ENCODE data around the gene PRIMA1. TPM values are rescaled to one million over a fixed set of nuclear protein-coding genes. Genes with fewer than 3 reads are reported as not detected.

PRIMA1 gene
- total and polyA plus RNA-seq, 9 of the 15 experiments (the other 6 are each of a cell fraction or from before 2014, with no cell fraction given), result not detected

DNA sequence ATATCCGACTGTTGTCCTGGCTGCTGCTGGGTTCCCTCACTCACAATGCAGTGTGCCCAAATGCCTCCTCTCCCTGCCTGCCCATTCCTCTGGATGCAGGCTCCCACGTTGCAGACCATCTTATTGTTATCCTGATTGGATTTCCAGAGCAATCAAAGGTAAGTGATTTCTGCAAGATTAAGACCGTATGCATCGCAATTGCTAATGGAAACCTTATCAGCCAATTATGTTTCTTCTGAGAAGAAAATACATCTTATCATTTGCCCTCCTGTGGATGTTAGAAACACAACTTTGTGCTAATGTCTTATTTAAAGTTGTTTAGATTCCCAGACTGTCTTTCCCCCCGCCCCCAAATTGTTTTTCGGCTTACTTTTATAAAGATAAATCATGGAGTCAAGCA lies 98.1 kb downstream of the PRIMA1 start (continued):
- TF ChIP-seq, protein P1, sequence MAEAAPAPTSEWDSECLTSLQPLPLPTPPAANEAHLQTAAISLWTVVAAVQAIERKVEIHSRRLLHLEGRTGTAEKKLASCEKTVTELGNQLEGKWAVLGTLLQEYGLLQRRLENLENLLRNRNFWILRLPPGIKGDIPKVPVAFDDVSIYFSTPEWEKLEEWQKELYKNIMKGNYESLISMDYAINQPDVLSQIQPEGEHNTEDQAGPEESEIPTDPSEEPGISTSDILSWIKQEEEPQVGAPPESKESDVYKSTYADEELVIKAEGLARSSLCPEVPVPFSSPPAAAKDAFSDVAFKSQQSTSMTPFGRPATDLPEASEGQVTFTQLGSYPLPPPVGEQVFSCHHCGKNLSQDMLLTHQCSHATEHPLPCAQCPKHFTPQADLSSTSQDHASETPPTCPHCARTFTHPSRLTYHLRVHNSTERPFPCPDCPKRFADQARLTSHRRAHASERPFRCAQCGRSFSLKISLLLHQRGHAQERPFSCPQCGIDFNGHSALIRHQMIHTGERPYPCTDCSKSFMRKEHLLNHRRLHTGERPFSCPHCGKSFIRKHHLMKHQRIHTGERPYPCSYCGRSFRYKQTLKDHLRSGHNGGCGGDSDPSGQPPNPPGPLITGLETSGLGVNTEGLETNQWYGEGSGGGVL (CRISPR knock-in tag; IDR thresholded peaks at IDR 0.05), result no peak
- TF ChIP-seq, protein P2, sequence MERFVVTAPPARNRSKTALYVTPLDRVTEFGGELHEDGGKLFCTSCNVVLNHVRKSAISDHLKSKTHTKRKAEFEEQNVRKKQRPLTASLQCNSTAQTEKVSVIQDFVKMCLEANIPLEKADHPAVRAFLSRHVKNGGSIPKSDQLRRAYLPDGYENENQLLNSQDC (CRISPR knock-in tag; IDR thresholded peaks at IDR 0.05), result no peak
- TF ChIP-seq, protein P3, sequence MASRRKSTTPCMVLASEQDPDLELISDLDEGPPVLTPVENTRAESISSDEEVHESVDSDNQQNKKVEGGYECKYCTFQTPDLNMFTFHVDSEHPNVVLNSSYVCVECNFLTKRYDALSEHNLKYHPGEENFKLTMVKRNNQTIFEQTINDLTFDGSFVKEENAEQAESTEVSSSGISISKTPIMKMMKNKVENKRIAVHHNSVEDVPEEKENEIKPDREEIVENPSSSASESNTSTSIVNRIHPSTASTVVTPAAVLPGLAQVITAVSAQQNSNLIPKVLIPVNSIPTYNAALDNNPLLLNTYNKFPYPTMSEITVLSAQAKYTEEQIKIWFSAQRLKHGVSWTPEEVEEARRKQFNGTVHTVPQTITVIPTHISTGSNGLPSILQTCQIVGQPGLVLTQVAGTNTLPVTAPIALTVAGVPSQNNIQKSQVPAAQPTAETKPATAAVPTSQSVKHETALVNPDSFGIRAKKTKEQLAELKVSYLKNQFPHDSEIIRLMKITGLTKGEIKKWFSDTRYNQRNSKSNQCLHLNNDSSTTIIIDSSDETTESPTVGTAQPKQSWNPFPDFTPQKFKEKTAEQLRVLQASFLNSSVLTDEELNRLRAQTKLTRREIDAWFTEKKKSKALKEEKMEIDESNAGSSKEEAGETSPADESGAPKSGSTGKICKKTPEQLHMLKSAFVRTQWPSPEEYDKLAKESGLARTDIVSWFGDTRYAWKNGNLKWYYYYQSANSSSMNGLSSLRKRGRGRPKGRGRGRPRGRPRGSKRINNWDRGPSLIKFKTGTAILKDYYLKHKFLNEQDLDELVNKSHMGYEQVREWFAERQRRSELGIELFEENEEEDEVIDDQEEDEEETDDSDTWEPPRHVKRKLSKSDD (conservative IDR thresholded peaks at IDR 0.05; ENCODE audit: low read length), result no peak
- no peak for TF ChIP-seq HMG20A (CRISPR knock-in tag; conservative IDR thresholded peaks at IDR 0.05)
- no peak for TF ChIP-seq ZNF24 (IDR thresholded peaks at IDR 0.05)

DNA sequence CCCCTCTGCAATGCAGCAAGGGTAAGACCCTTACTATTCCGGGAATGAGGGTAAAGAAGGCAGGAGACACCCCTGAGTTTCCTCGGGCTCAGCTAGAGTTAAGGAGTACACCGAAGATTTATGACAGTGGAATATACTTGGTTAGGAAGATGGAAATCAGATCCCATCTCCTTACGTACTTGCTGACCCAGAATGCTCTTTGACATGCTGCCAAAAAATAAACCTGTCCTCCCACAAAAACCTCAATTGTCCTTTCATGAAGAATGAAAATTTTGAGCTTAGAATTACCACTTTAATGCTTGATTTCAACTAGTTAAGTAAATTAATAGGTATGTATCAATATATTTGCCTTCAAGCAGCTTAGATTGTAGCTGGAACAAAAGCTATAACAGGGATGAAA lies 99.5 kb downstream of the PRIMA1 start:
- no peaks in the 10 kb centered on the region; a peak in 2 of 5 replicates for H3K27me3 ChIP-seq (ENCODE audit: control insufficient read depth in 2 of 2, insufficient read depth in 2 of 2, low read length in 2 of 2)
- ChIA-PET CTCF (ENCODE audit: low intra/inter-chr PET ratio) (no interaction called here), POLR2A (no interaction called here)
- no peak overlapping the region for H3K4me3 ChIP-seq
- H2AFZ ChIP-seq (ENCODE audit: low read depth, low read length), result no peak overlapping the region
- H3K4me1 ChIP-seq (replicated peaks in 1 of 2; ENCODE audit: control insufficient read depth in 2 of 2, insufficient read depth in 2 of 2, low read length in 2 of 2), result no peaks in the 10 kb centered on the region
- no peaks in the 10 kb centered on the region for H3K9me1 ChIP-seq (ENCODE audit: control insufficient read depth, insufficient read depth, low read length)
- no peaks in the 10 kb centered on the region for H3K36me3 ChIP-seq (ENCODE audit: control insufficient read depth, insufficient read depth, low read length)
- in situ Hi-C loops (cut with MboI) (no loop called here), intact Hi-C loops (cut with micrococcal nuclease) (no loop called here)
- no peak for ATAC-seq
- no TSS peak for BruUV-seq (replicated peaks)
- no peak overlapping the region for H3K9ac ChIP-seq (ENCODE audit: insufficient read depth in 1 of 2, low read depth in 2 of 2, low read length in 2 of 2)
- no peaks in the 10 kb centered on the region for H4K20me1 ChIP-seq (replicated peaks; ENCODE audit: control insufficient read depth, insufficient read depth, low read length)
- no peaks in the 10 kb centered on the region for H3K79me2 ChIP-seq (ENCODE audit: control insufficient read depth, insufficient read depth, low read length)
- H3K27ac ChIP-seq (ENCODE audit: extremely low read depth, low read depth, low read length), result no peak overlapping the region
- FAIRE-seq, result no peak
- no peaks in the 10 kb centered on the region for H3K9me3 ChIP-seq (replicated peaks; ENCODE audit: control insufficient read depth, insufficient read depth, low read depth, low read length)
- no peak for DNase-seq (ENCODE audit: extremely low read depth in 1 of 4, low spot score in 3 of 4)
- no peak overlapping the region for H3K4me2 ChIP-seq (ENCODE audit: insufficient read depth, low read length)
- WGBS (ENCODE audit: insufficient coverage, low coverage, missing lambda C conversion rate), result 3% methylated on average over 4 of the region's 4 CpGs
- TF ChIP-seq GATAD2B (IDR thresholded peaks at IDR 0.05; ENCODE audit: borderline replicate concordance), result no peak
- TF ChIP-seq TCF7L2 (IDR thresholded peaks at IDR 0.05; ENCODE audit: low read depth, low read length), result no peak
- TF ChIP-seq, protein P4, sequence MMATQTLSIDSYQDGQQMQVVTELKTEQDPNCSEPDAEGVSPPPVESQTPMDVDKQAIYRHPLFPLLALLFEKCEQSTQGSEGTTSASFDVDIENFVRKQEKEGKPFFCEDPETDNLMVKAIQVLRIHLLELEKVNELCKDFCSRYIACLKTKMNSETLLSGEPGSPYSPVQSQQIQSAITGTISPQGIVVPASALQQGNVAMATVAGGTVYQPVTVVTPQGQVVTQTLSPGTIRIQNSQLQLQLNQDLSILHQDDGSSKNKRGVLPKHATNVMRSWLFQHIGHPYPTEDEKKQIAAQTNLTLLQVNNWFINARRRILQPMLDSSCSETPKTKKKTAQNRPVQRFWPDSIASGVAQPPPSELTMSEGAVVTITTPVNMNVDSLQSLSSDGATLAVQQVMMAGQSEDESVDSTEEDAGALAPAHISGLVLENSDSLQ (IDR thresholded peaks at IDR 0.05), result no peak
- no peak for TF ChIP-seq SMAD3 (CRISPR knock-in tag; conservative IDR thresholded peaks at IDR 0.05)
- TF ChIP-seq ZBTB7A (IDR thresholded peaks at IDR 0.05; ENCODE audit: borderline replicate concordance, control insufficient read depth, low read depth, low read length), result no peak
- no peak for TF ChIP-seq JUN (IDR thresholded peaks at IDR 0.05; ENCODE audit: borderline replicate concordance, low read depth, low read length)
- TF ChIP-seq JUN (CRISPR knock-in tag; IDR thresholded peaks at IDR 0.05; ENCODE audit: borderline replicate concordance), result no peak
- TF ChIP-seq, protein P5, sequence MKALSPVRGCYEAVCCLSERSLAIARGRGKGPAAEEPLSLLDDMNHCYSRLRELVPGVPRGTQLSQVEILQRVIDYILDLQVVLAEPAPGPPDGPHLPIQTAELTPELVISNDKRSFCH (CRISPR knock-in tag; IDR thresholded peaks at IDR 0.05), result no peak
- TF ChIP-seq, protein P5 (tag; IDR thresholded peaks at IDR 0.05), result no peak
- TF ChIP-seq NFE2L1 (tag; IDR thresholded peaks at IDR 0.05; ENCODE audit: borderline replicate concordance, low read depth), result no peak
- no peak for TF ChIP-seq ETV1 (tag; conservative IDR thresholded peaks at IDR 0.05; ENCODE audit: low read depth)
